GM12878 (cell line): Measurements from ENCODE around the gene TBC1D10A. TPM values are rescaled to one million over a fixed set of nuclear protein-coding genes. Genes with fewer than 3 reads are reported as not detected.

Experiments used
- ATAC-seq: fragments of 200-7000 bp; cut with Tn5 transposase; 3 replicates; pipeline ENCODE4 v1.9.1; 2020; ENCODE audit warnings: mild to moderate bottlenecking, moderate library complexity
- BruUV-seq: library from RNA; stranded (reverse); fragments of 400-500 nt; replicated peaks from 2 replicates; lab custom pipeline; 2021; lab: Mats Ljungman, UMichigan
- CTCF ChIA-PET: fragments of 300-600 bp; sonication (Branson Sonifier 250); formaldehyde crosslinking; extraction: SDS; loops from one replicate; lab custom pipeline; 2021; ENCODE audit warnings: inconsistent platforms; lab: Yijun Ruan, JAX
- POLR2A ChIA-PET: fragments of 350-600 bp; formaldehyde crosslinking; extraction: SDS; loops from one replicate; lab custom pipeline; 2021; ENCODE audit warnings: inconsistent platforms; lab: Charles Lee
- RAD21 ChIA-PET: fragments of 300-600 bp; sonication (Branson Sonifier 250); formaldehyde crosslinking; loops from one replicate; lab custom pipeline; 2023; ENCODE audit warnings: antibody characterized with exemption; ENCODE audit not compliant: unreplicated experiment; lab: Charles Lee
- SMC1A ChIA-PET: fragments of 300-600 bp; sonication (Branson Sonifier 250); formaldehyde crosslinking; loops from one replicate; lab custom pipeline; 2023; ENCODE audit not compliant: unreplicated experiment, uncharacterized antibody; lab: Charles Lee
- DNase-seq: peaks from one replicate; pipeline ENCODE4 v3.0.0-alpha.2; 2011; ENCODE audit warnings: low read depth, low spot score
- FAIRE-seq: peaks from 3 replicates; lab custom pipeline; 2011; peaks lifted over from hg19 to GRCh38; lab: Jason Lieb, UNC
- H2AFZ ChIP-seq: 2 replicates; pipeline ENCODE4 v1.6.0; 2011; ENCODE audit warnings: low read depth, low read length, control low read depth; ENCODE audit not compliant: control insufficient read depth
- H3K27ac ChIP-seq: 2 replicates; pipeline ENCODE4 v1.5.1; 2011; ENCODE audit warnings: control low read depth; ENCODE audit not compliant: control insufficient read depth, insufficient read depth
- H3K27me3 ChIP-seq, 2 experiments: replicated peaks in 1 of 2; 2 replicates each; pipeline versions ENCODE4 v1.6.0 to v1.6.1; 2011; ENCODE audit warnings: low read length in 1 of 2; ENCODE audit not compliant: control insufficient read depth in 2 of 2, insufficient read depth in 2 of 2
- H3K36me3 ChIP-seq, 2 experiments: 2 replicates each; pipeline ENCODE4 v1.5.1; 2011; ENCODE audit warnings: low read length in 1 of 2; ENCODE audit not compliant: control insufficient read depth in 2 of 2, insufficient read depth in 2 of 2
- H3K4me1 ChIP-seq: 2 replicates; pipeline ENCODE4 v1.6.1; 2011; ENCODE audit warnings: mild to moderate bottlenecking, low read length, moderate library complexity, mixed read lengths; ENCODE audit not compliant: control insufficient read depth, insufficient read depth
- H3K4me2 ChIP-seq: 2 replicates; pipeline ENCODE4 v1.6.0; 2011; ENCODE audit warnings: control low read depth; ENCODE audit not compliant: control insufficient read depth, insufficient read depth
- H3K4me3 ChIP-seq: fragments of 200-600 bp; sonication (generic); 2 replicates; pipeline ENCODE4 v1.5.1; 2016
- H3K79me2 ChIP-seq: 2 replicates; pipeline ENCODE4 v1.6.0; 2011; ENCODE audit warnings: low read length; ENCODE audit not compliant: control insufficient read depth, insufficient read depth
- H3K9ac ChIP-seq: 2 replicates; pipeline ENCODE4 v1.8.0; 2011; ENCODE audit warnings: low read length, control low read depth, mixed read lengths; ENCODE audit not compliant: control insufficient read depth, insufficient read depth
- H3K9me3 ChIP-seq: replicated peaks from 3 replicates; pipeline ENCODE4 v1.5.1; 2011; ENCODE audit warnings: mild to moderate bottlenecking, low read length; ENCODE audit not compliant: control insufficient read depth, insufficient read depth
- H4K20me1 ChIP-seq: 2 replicates; pipeline ENCODE4 v1.6.0; 2011; ENCODE audit not compliant: control insufficient read depth, insufficient read depth
- BHLHE40 ChIP-seq, 2 experiments: fragments of 450-650 bp in 1 of 2; IDR thresholded peaks; 2 replicates each; pipeline ENCODE4 v1.6.1; 2011 to 2017; ENCODE audit warnings: low read depth in 2 of 2, borderline replicate concordance in 1 of 2, improper control_type of control experiment in 1 of 2, low read length in 1 of 2, mild to moderate bottlenecking in 1 of 2
- EGR1 ChIP-seq, 2 experiments: IDR thresholded peaks; 1 replicate in 1 of 2; 2 replicates in 1 of 2; pipeline ENCODE4 v1.6.1; 2011 to 2012; ENCODE audit warnings: low read depth in 2 of 2, low read length in 2 of 2, borderline replicate concordance in 1 of 2, mild to moderate bottlenecking in 1 of 2, moderate library complexity in 1 of 2
- GATAD2B ChIP-seq: fragments of 450-650 bp; conservative IDR thresholded peaks from 2 replicates; pipeline ENCODE4 v1.6.1; 2017; ENCODE audit warnings: low read depth, mild to moderate bottlenecking, moderate library complexity
- MTA3 ChIP-seq: IDR thresholded peaks from 2 replicates; pipeline ENCODE4 v1.6.1; 2012; ENCODE audit warnings: low read length, inconsistent platforms, borderline replicate concordance
- MXI1 ChIP-seq: fragments of 150-350 bp; IDR thresholded peaks from 2 replicates; pipeline ENCODE4 v1.6.1; 2011; ENCODE audit warnings: low read depth, mild to moderate bottlenecking, inconsistent platforms, low read length, improper control_type of control experiment
- NR2F1 ChIP-seq: fragments of 450-650 bp; conservative IDR thresholded peaks from 2 replicates; pipeline ENCODE4 v1.6.1; 2017; ENCODE audit warnings: mild to moderate bottlenecking
- RB1 ChIP-seq: fragments of 450-650 bp; formaldehyde crosslinking; IDR thresholded peaks from 2 replicates; pipeline ENCODE4 v1.6.1; 2017; ENCODE audit warnings: mild to moderate bottlenecking, borderline replicate concordance
- SMARCA5 ChIP-seq: fragments of 450-650 bp; IDR thresholded peaks from 2 replicates; pipeline ENCODE4 v1.6.1; 2017; ENCODE audit warnings: mild to moderate bottlenecking
- STAT3 ChIP-seq: IDR thresholded peaks from 2 replicates; pipeline ENCODE4 v1.6.1; 2011; ENCODE audit warnings: low read depth, low read length, improper control_type of control experiment
- ZNF207 ChIP-seq: fragments of 450-650 bp; IDR thresholded peaks from 2 replicates; pipeline ENCODE4 v1.6.1; 2014; ENCODE audit warnings: antibody characterized with exemption, mild to moderate bottlenecking, borderline replicate concordance
- ZNF384 ChIP-seq: IDR thresholded peaks from 2 replicates; pipeline ENCODE4 v1.6.1; 2012; ENCODE audit warnings: low read depth, mild to moderate bottlenecking, low read length, improper control_type of control experiment, borderline replicate concordance
- ZSCAN29 ChIP-seq: fragments of 450-650 bp; IDR thresholded peaks from 2 replicates; pipeline ENCODE4 v1.6.1; 2017; ENCODE audit warnings: mild to moderate bottlenecking, moderate library complexity
- WGBS: methylation state at CpG from one replicate; pipeline ENCODE4 v1.1.6; 2016; ENCODE audit warnings: low lambda C conversion rate; ENCODE audit not compliant: insufficient replicate concordance, insufficient coverage; ENCODE audit errors: missing lambda C conversion rate; 5-methylcytosine and 5-hydroxymethylcytosine counted together
- in situ Hi-C: fragments of 300-500 bp; cut with MboI; formaldehyde crosslinking; loops from 9 replicates; pipeline ENCODE4 v1.14.3; 2018; ENCODE audit warnings: mixed read lengths
- intact Hi-C: fragments of 100-400 bp; cut with micrococcal nuclease; formaldehyde crosslinking; loops from one replicate; pipeline ENCODE4 v1.14.2; 2022; ENCODE audit not compliant: unreplicated experiment
- polyA plus RNA-seq, 11 experiments: library from polyadenylated mRNA; depleted of rRNA in 4 of 11; unstranded in 6 of 11; stranded (reverse) in 5 of 11; fragments of >200 nt; fragmentation: Nextera tagmentation in 4 of 11; fragmentation: Illumina TruSeq in 1 of 11; extraction: Ambion mirVana in 4 of 11; extraction: Trizol in 1 of 11; gene quantifications; 1 replicate in 1 of 11; 2 replicates in 10 of 11; pipeline versions ENCODE4 v1.2.1 to v1.2.3, GENCODE V29; 2011 to 2016; ENCODE audit warnings: inconsistent platforms in 2 of 11, missing spikeins in 2 of 11, low read depth in 1 of 11
- total RNA-seq, 4 experiments: library from RNA; depleted of rRNA in 3 of 4; stranded (reverse); fragments of >200 nt in 3 of 4; fragmentation: Illumina TruSeq in 1 of 4; extraction: Trizol in 1 of 4; gene quantifications; 2 replicates each; pipeline versions ENCODE4 v1.2.1 to v1.2.3, GENCODE V29; 2013 to 2021
- TF ChIP-seq, protein P1 (sequence below): fragments of 450-650 bp; IDR thresholded peaks from 2 replicates; pipeline ENCODE4 v1.6.1; 2016; ENCODE audit warnings: mild to moderate bottlenecking
- TF ChIP-seq, protein P2 (sequence below): fragments of 450-650 bp; IDR thresholded peaks from 2 replicates; pipeline ENCODE4 v1.6.1; 2017; ENCODE audit warnings: borderline replicate concordance
- TF ChIP-seq, protein P3 (sequence below): fragments of 450-650 bp; IDR thresholded peaks from 2 replicates; pipeline ENCODE4 v1.6.1; 2018; ENCODE audit warnings: mild to moderate bottlenecking, low read depth, moderate library complexity; ENCODE audit not compliant: partially characterized antibody

TBC1D10A gene
- total and polyA plus RNA-seq, 10 of the 15 experiments (the other 5 are each of a cell fraction or from before 2014, with no cell fraction given) = 0.27 to 25.7 (median 15.3) TPM

DNA sequence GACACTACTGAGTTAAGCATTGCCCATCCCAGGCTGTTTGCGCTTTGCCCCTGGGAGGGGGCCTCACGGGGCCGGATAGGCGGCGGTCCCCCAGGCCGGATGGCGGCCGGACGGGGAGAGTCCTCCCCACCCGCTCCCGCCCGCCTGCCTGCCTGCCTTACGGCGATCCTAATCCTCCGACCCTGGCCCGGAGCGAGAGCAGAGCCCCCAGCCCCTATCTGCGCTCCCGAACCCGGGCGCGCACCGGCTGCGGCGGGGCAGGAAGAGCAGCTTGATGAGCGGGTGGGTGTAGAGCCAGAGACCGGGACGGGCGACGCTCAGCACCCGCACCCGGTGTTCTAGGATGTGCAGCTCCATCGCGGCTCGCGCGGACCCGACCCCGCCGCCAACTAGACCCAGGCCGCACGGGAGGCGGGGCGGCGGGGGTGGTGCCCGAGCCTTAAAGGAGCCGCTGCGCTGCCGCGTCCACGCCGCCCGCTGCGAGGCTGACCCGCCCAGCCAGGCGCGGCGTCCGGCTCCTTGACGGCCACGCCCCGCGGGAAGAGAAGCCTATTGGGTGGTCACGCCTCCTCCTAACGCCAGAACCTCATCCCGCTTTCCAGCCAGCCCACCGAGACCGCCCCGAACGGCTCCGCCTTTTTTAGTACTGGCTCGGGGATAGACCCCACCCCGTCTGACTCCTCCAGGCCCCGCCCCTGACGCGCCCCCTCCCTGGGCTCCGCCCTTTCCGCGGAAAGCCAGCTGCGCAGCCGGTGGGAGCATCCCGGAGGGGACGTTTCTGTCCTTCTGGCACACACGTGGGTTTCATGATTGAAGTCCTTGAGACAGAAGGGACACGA, 37.4 kb downstream of the TBC1D10A start, which contains the start of gene CASTOR1:
Gene CASTOR1, minus strand, starts transcription at position 365 of the 839 bp plus-strand sequence. Its CDS starts 8 bp downstream, at position 357.
- peak; percentile 72 for FAIRE-seq
- Histone ChIP-seq H3K9me3 (no peaks in the 10 kb centered on the region), H3K4me2 (peak within 1 kb of the TSS; percentile 94), H3K36me3 (peaks cover 0 to 17% of the 10 kb centered on the region in 2 experiments; a peak in 2 of 4 replicates), H3K4me1 (peaks cover 25% of the 10 kb centered on the region), H3K27me3 (no peaks in the 10 kb centered on the region), H3K4me3 (peak within 1 kb of the TSS; percentile 74), H3K79me2 (no peaks in the 10 kb centered on the region), H2AFZ (peak within 1 kb of the TSS; percentile 74), H3K9ac (peak within 1 kb of the TSS; percentile 68), H3K27ac (peak within 1 kb of the TSS; percentile 55), H4K20me1 (no peaks in the 10 kb centered on the region)
- DNase-seq = no peak
- BruUV-seq = no TSS peak
- WGBS = under 1% methylated on average over 76 of the region's 85 CpGs
- ChIA-PET POLR2A (interaction anchor here (1.0 to 4.2 kb wide), 11 partner anchors 14 to 136 kb away, joined by 3 to 28 read pairs (median 4); partner anchors contain the start of genes MTFP1, RNF215, SF3A1 and TBC1D10A), CTCF (interaction anchor here (1.0 to 10.5 kb wide), 23 partner anchors 9 to 317 kb away, joined by 3 to 436 read pairs (median 12); partner anchors contain the start of genes CCDC157, MTFP1, RNF215 and SEC14L2), SMC1A (interaction anchor here (0.6 to 7.9 kb wide), 16 partner anchors 9 to 314 kb away, joined by 3 to 201 read pairs (median 6); partner anchors contain the start of genes CCDC157, RNF215, SF3A1 and TBC1D10A), RAD21 (interaction anchor here (0.9 to 6.2 kb wide), 19 partner anchors 12 to 197 kb away, joined by 3 to 277 read pairs (median 11); partner anchors contain the start of genes CCDC157, MTFP1, RNF215 and SF3A1)
- in situ Hi-C loops (loop anchor here (5.0 kb wide), 1 partner anchor 98 kb away; the partner anchor contains the start of gene RNF215), intact Hi-C loops (loop anchor here (2.0 to 10.0 kb wide), 5 partner anchors 17 to 195 kb away; partner anchors contain the start of genes CCDC157, SF3A1 and TBC1D10A)
- ATAC-seq = peak; percentile 83
- peak; percentile 90 for TF ChIP-seq ZSCAN29
- no peak for TF ChIP-seq STAT3
- TF ChIP-seq, protein P1, sequence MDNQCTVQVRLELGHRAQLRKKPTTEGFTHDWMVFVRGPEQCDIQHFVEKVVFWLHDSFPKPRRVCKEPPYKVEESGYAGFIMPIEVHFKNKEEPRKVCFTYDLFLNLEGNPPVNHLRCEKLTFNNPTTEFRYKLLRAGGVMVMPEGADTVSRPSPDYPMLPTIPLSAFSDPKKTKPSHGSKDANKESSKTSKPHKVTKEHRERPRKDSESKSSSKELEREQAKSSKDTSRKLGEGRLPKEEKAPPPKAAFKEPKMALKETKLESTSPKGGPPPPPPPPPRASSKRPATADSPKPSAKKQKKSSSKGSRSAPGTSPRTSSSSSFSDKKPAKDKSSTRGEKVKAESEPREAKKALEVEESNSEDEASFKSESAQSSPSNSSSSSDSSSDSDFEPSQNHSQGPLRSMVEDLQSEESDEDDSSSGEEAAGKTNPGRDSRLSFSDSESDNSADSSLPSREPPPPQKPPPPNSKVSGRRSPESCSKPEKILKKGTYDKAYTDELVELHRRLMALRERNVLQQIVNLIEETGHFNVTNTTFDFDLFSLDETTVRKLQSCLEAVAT = no peak
- peak in 1 of 2 experiments; percentile 67; a peak in 1 of 4 replicates for TF ChIP-seq BHLHE40 (IDR thresholded peaks at IDR 0.05; ENCODE audit: borderline replicate concordance in 1 of 2, low read depth in 2 of 2, low read length in 1 of 2)
- TF ChIP-seq EGR1 (IDR thresholded peaks at IDR 0.05; ENCODE audit: borderline replicate concordance in 1 of 2, low read depth in 2 of 2, low read length in 2 of 2) = peak in 1 of 2 experiments; percentile 54; a peak in 1 of 3 replicates
- 0 out of 2 replicates have a peak, but pooled peaks have one; percentile 35 for TF ChIP-seq ZNF207
- TF ChIP-seq SMARCA5 = peak; percentile 61; the same call in 1 of the 2 replicates
- TF ChIP-seq RB1 = peak; percentile 33; the same call in 1 of the 2 replicates
- TF ChIP-seq, protein P2, sequence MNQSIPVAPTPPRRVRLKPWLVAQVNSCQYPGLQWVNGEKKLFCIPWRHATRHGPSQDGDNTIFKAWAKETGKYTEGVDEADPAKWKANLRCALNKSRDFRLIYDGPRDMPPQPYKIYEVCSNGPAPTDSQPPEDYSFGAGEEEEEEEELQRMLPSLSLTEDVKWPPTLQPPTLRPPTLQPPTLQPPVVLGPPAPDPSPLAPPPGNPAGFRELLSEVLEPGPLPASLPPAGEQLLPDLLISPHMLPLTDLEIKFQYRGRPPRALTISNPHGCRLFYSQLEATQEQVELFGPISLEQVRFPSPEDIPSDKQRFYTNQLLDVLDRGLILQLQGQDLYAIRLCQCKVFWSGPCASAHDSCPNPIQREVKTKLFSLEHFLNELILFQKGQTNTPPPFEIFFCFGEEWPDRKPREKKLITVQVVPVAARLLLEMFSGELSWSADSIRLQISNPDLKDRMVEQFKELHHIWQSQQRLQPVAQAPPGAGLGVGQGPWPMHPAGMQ = no peak
- TF ChIP-seq ZNF384 = no peak
- peak; percentile 4; the same call in 1 of the 2 replicates for TF ChIP-seq MTA3
- peak; percentile 56; the same call in 1 of the 2 replicates for TF ChIP-seq GATAD2B
- TF ChIP-seq NR2F1 = 0 out of 2 replicates have a peak, but pooled peaks have one; percentile 26
- TF ChIP-seq, protein P3, sequence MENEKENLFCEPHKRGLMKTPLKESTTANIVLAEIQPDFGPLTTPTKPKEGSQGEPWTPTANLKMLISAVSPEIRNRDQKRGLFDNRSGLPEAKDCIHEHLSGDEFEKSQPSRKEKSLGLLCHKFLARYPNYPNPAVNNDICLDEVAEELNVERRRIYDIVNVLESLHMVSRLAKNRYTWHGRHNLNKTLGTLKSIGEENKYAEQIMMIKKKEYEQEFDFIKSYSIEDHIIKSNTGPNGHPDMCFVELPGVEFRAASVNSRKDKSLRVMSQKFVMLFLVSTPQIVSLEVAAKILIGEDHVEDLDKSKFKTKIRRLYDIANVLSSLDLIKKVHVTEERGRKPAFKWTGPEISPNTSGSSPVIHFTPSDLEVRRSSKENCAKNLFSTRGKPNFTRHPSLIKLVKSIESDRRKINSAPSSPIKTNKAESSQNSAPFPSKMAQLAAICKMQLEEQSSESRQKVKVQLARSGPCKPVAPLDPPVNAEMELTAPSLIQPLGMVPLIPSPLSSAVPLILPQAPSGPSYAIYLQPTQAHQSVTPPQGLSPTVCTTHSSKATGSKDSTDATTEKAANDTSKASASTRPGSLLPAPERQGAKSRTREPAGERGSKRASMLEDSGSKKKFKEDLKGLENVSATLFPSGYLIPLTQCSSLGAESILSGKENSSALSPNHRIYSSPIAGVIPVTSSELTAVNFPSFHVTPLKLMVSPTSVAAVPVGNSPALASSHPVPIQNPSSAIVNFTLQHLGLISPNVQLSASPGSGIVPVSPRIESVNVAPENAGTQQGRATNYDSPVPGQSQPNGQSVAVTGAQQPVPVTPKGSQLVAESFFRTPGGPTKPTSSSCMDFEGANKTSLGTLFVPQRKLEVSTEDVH = no peak
- peak; percentile 66 for TF ChIP-seq MXI1
